ENCODE results near the gene SLC23A2. TPM values are rescaled to one million over a fixed set of nuclear protein-coding genes. Genes with fewer than 3 reads are reported as not detected.

The SLC23A2 gene
- total RNA-seq, 2 donors from 2014 or later = 10.8 to 12.8 TPM

DNA sequence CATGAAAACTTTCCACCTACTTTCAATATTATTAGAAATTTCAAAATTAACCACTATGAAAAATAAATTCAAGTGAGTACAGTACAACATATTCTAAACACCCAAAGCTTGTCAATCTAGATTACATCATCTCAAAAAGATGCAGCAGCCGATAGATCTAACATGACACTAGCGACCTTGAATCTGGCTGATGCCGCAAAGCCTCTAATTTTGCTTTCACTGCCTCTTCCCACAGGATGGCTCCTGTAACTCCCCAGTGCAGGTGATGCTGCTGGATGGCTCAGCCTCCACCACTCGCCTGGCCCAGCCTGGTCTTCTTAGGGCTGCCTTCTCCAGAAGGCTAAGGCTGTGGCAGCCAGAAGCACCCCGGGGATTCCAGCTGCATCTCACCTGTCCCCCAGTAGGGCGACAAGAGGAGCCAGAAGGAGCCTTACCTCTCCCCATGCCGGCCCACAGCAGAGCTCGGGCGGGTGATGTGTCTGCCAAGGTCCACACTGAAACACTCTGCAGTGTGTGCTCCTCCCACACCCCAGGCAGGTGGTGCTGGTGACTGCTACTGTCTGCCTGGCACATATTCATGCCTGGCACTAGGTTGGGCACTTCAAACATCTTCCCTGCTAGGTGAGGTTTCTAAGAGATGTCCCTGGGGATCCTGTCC is 82.1 kb downstream of the SLC23A2 start:
- DNase-seq = no peak
- ATAC-seq = peak in 1 of 2 donors; percentile 25
- intact Hi-C loops (cut with DNase I) = no loop called here

DNA sequence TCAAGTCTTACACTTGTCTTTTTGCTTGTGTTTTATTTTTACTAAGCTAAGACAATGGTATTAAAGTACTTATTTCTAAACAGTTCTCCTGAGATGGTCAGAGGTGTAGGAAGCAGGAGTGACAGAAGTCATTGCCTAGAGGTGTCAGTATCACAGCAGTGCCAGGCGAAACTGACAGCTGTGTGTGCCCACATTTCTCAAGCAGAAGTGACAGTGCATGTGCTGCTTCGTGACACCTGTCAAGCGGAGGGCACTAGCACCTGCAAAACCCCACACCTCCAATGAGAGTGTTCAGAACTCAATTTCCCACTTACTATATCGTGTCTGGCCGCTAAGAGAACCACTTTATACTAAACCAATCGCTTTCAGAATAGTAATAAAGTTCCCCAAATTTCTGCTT is 82.8 kb downstream of the SLC23A2 start:
- peak in 1 of 2 donors; percentile 66 for ATAC-seq
- intact Hi-C loops (cut with DNase I) = no loop called here
- DNase-seq = no peak

DNA sequence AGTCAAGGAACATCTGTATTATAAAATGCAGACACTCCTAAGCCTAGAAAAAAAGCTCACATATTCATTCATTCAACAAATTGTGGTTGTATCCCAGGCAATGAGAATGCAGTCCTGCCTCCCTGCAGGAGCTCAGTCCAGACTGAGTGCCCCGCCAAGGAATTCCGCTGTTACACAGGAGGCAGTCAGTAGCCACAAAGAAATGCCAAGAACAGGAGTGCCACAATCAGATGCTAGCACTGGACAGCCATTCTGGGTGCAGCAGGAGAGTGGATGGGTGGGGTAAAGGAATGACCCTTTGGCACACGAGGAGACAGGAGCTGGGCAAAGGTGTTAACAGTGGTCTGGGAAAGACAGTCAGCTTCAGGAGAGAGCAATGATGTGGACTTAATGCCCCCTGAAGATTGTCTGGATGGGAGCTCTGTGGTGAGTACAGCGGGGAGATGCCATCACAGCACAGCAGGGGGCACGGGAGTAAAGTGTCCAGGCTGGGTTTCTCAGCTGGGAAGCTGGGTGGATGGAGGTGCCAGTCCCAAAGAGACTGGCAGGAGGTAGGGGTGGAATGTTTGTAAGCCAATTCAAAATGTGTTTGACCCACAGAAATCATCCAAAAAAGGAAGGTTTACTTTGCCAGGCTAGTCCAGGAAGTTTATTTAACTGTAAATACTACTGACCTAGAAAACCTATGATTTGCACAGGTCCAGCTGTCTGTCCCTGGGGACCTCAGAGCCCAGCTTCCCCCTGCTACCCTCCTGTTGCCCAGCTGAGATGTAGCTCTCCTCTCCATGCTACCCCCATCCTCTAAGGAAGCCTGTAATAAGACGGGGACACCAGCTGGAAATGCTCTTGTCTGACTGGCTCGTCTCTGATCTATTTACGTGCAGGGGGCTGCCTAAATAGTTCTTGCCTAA is 84.1 kb downstream of the SLC23A2 start:
- ATAC-seq = peak; percentile 34 to 63

DNA sequence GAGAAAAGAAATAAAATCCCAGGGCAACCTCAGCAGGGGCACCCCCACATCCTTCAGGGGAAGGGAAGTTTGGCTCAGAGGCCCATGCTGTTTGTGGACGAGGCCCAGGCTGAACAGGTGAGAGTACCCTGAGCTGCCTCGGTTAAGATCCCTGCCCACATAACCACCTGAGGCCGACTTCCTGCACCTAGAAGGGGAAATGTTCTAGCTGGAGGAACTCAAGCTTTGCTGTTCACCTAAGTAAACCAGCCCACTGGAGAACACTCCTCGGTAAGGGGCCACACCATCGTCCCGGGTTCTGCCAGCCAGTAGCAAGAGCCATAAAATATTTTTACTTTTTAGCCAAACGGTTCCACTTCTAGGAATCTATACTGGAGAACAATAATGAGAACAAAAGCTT is 88.2 kb downstream of the SLC23A2 start:
- intact Hi-C loops (cut with DNase I) = no loop called here
- ATAC-seq = no peak

More for the DNA sequence above, 84.1 kb downstream of the SLC23A2 start:
- no peak for DNase-seq
- intact Hi-C loops (cut with DNase I) = no loop called here

DNA sequence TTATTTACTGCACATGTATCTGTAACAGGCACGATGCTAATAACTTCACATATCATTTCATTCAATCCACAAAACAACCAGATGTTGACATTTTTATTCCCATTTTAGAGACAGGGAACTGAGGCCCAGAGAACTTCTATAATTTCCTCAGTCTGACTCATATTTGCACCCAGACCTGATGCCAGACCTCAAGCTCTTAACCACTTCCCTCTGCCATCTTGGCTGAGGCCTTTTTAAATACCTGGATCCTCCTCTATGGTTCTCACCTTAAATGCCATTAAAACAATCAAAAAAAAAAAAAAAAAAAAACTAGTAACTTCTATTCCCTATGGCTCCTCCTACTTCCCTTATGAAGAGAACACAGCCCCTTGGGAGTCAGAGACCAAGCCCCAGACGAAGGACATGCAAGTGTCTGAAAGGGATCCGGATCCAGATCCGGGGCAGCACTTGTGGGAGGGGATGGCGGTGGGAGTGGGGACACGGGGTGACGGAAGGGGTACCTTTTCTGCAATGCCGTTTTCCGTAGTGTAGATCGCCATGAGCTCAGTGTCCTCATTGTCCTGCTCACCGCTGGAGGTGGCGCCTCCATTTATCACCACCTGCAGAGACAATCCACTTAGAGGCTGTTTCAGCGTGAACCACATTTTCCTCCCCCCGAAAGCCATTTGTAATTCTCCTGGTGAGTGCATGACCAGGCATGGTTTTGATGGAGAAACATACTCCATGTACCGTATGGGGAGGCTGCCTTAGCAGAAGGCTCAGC is 88.7 kb downstream of the SLC23A2 start:
- no peak for ATAC-seq
- intact Hi-C loops (cut with DNase I) = no loop called here
- DNase-seq = no peak

More for the DNA sequence above, 88.2 kb downstream of the SLC23A2 start:
- no peak for DNase-seq

DNA sequence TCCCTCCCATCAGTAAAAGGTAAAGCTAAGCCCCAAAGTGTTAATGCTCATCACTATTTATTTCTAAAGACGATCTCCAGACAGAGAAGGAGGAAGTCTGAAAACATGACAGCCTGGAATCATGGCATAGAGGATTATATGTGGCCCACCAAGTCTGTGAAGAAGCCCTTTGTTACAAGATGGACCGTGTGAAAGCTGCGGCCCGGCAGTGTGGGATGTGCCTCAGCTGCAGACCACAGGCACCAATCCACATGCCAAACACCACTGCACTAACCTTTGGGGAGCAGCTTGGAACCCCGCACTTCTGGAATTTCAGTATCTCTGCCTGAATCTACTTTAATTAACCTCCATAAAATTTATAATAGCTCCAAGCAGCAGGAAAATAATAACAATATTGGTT is 90.4 kb downstream of the SLC23A2 start:
- DNase-seq (no peak), ATAC-seq (no peak)
- intact Hi-C loops (cut with DNase I) = no loop called here

DNA sequence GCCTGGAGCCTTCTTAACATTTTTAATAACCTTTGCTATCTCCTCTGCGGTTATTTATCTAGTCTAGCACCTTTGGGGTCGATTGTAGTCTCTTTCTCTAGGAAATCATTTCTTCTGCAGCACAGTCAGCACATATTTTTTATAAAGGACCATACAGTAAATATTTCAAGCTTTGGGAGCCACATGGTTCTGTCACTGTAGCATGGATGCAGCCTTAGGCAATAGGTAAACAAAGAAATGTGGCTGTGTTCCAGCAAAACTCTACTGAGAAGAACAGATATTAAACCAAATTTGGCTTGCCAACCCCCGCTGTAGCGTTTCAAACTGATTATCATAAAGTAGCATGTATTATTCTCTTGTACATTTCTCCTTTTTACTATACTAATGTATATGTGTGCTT is 95.7 kb downstream of the SLC23A2 start:
- no peak for ATAC-seq
- intact Hi-C loops (cut with DNase I) = no loop called here
- no peak for DNase-seq

DNA sequence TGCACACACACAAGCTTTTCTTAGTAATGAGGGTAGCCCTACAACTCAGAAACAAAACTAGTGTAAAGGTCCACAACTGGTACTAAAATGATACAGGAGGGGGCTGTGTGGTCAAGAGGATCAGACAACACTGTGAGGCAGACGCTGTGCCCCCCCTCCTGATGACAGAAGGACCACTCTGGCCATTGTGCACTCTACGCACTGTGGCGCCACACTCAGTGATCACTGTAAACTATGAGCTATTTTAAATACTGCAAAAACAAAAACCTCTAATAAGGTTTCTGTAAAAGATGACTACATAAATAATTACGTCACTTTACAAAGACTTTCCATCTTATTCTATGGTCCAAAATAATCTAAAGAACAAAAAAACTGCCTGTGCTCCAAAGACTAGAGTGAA is 96.1 kb downstream of the SLC23A2 start:
- DNase-seq (no peak), ATAC-seq (no peak)
- intact Hi-C loops (cut with DNase I) = no loop called here

DNA sequence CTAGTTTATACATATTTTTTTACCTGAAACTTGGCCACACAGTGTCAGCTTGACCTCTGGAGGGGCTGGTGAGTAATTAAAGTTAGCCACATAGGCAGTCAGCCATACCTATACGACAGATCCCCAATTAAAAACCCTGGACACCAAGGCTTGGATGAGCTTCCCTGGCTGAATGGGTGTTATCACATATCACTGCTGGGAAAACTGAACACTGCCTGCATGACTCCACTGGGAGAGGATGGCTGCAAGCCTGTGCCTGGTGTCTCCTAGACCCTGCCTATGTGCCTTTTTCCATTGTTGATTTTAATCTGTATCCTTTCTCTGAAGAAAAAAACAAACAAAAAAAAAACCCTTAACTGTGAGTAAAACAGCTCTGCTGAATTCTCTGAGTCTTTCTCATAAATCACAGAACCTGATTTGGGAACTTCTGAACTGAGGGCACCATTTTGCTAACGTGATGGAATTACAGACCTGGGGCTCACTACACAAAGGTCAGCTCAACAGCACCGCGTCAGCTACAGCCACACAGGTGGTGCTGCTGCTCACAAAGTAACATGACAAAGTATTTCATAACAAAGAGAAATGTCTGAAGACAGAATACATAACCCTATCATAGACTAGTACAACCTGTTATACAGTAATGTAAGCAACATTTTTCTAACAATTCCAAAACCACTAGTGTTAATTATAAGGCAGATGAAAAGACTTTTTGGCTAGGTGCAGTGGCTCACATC is 97.0 kb downstream of the SLC23A2 start:
- intact Hi-C loops (cut with DNase I) = no loop called here
- ATAC-seq (no peak), DNase-seq (no peak)

DNA sequence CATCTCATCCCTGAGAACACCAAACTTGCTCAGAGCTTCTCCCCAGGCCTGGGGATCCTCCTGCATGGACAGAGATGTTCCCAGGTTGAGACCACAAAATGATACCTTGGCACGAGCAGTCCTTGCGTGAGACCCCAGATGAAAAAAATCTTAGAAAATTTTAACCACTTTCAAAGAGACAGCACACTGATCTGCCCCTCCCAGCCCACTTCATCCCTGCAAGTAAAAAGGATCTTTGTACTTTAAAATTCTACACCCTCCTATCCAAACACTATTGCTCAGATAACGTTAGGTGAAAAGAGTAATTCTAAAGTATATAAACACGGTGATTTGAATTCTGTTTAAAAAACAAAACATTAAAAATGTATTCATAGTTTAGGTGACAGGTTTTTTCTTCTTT is 98.5 kb downstream of the SLC23A2 start:
- DNase-seq (no peak), ATAC-seq (no peak)
- intact Hi-C loops (cut with DNase I) = no loop called here

DNA sequence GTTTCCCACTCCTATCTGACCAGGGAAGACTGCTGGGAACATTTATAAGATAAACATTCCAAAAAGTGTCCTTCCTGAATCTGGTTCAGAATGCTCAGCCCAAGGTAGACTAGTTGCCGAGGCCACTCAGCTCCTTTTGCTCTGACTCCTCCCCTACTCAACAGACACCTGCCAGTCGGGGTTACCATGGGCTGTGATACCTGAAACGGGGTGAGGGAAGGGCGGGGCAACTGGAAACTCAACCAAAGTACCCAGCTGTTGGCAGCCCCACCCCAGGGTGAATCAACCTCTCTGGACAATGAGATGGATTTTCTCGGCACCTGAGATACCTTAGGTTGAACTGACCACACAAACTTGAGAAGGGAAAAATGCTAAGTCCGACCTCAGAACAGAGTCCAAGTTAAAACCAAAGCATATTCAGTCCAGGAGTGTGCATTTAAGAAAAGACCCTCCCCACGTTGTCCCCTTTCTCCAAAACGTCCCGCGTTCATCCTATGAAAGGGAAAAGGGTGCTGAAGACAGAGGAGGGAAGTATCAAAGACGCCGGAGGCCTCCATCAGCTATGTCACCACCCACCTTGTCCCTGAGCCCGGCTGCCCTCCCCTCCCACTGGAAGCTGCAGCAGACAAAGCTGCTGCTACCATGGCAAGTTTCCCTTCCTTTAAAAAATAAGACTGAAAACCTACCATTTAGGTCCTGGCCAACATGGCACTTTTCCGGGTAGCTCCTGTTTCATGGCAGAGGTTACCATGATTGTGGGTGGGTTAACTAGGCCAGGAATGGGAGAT is 100.1 kb downstream of the SLC23A2 start:
- ATAC-seq (no peak), DNase-seq (no peak)
- intact Hi-C loops (cut with DNase I) = no loop called here

DNA sequence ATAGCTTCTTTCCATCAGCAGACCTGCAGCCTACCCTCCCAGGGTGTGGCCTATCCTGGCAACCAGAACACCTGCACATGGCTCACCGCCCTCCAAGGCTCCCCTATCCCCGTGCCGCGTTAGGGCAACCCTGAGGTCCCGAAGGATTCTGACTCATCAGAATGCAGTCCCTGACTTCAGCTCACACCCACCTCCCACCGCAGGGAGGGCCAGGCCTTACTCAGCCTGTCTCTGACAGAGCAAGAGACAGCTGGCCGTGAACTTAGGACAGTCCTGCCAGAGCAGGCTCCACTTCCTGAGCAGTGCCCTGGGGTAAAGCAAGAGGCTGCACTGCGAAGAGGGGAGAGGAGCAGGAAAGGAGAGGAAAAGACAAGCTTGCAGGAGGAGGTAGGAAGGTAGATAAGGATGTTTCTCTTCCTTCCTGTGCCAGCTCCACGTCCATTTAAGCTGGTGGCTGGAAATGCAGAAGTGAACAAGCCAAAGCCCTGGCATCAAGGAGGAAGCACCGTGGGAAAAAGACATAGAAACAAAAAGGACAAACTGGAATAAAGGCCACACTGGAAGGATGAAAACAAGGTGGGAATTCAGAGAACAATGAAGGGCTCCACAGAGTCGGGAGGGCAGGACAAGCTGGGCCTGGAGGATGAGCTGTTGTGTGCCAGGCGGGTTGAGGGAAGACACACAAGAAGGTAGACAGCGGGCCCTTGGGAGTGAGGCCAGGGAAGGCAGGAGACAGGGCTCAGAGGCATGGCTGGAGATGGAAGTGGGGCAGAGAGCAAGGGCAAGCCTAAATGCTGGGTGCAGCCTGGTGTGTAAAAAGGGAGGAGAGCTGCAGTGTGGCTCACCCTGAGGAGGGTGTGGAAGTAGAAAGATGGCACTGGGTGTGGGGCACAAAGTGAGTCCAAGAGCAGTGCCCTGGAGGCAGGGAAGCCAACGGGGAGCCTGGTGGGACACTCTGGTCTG is 102.7 kb downstream of the SLC23A2 start:
- intact Hi-C loops (cut with DNase I) = no loop called here
- ATAC-seq (peak; percentile 68 to 89), DNase-seq (peak; percentile 64)

DNA sequence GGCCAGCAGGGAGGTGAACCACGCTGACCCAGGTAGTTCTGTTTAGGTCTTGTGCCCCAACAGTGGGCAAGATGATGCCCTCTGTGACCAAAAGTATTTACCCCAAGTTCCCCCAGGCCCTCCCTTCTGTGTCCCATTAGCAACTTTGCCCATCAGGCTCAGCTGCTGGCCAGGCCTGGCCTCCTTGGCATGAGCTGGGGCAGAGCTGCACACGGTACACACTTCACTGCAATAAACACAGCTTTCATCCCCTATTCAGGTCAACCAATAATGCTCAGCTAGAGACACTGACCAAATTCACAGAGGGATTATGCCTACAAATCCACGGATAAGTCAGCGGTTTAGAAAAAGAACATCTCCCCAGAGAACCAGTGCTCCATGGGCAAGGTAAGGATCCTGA is 103.7 kb downstream of the SLC23A2 start:
- DNase-seq (no peak), ATAC-seq (no peak)
- intact Hi-C loops (cut with DNase I) = no loop called here

DNA sequence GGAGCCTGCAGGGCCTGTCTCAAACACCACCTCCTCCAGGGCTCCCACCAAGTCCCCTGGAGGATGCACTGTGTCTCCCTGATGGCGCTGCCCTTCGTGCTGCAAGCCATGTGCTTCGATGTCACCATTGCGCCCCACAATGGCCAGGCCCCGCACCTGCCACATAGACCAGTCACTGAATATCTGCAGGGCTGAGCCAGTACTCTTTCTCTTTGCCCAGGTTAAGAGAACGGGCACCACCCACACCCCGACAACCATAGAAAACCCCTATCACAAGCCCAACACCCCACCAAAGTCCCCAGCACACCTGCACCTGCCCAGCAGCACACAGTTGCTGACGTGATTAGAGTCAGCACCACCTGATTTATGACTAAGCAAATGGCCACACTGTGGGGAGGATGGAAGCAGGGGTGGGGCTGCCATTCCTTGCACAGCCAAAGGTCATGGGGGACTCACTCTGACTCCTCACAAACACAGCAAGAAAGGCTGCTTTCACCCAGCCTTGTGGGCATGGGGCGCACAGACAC is 104.3 kb downstream of the SLC23A2 start:
- DNase-seq (no peak), ATAC-seq (no peak)
- intact Hi-C loops (cut with DNase I) = no loop called here

DNA sequence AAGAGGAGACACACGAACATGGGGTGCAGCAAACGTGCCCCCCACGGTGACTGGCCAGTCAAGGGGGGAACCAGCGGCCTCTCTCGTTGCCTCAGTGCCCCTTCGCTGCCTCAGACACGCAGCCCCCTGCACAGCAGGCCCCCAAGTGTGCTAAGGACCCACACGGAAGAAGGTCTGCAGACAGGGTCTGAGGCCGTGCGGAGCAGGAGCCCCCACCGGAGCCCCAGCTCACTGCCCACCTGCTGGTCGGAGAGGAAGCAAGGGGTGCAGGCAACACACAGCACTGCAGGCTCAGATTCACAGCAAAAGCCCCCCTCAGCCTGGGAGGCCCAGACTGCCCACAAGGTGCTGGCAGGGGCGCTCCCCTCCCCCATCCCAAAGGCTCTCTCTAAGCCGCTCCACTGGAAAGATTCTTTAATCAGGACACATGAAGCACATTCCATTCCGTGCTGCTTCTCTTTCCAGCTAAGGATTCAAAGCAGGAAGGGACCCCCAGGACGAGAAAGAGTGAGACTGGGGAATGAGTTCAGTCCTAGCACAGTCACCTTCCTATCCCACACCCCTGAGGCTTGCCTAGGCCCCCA is 105.1 kb downstream of the SLC23A2 start:
- intact Hi-C loops (cut with DNase I) = no loop called here
- no peak for DNase-seq
- ATAC-seq = no peak

DNA sequence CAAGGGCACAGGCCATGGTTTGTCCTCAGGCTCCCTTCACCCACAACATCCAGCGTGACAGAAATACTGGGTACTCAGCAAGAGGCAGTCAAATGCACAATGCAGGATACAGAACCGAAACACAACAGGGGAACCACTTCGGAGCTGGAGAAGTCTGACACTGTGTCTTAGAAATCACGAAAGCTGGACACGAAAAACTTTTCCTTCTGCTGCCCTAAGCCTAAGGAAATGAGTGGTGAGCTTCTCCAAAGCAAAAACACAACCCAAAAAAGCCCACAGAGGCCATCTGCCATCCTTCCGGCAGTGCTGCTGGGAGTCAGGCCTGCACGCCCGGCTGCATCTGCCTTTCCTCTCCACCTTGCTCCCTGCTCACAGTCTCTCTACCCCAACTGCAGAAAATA is 106.3 kb downstream of the SLC23A2 start:
- DNase-seq (no peak), ATAC-seq (no peak)
- intact Hi-C loops (cut with DNase I) = no loop called here

DNA sequence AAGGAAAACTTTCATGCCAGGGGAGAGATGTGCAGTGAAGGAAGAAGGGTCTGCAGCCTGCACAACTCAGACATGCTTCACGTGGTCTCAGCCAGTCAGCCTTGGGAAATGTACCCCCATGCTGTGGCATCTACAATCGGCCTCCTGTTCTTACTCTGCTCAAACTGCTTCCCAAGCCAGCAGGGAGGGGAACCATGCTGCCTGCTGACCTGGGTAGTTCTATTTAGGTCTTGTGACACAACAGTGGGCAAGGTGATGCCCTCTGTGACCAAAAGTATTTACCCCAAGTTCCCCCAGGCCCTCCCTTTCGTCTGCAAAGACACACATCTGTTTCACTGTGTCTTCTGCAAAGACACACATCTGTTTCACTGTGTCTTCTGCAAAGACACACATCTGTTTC is 106.9 kb downstream of the SLC23A2 start:
- ATAC-seq = no peak
- DNase-seq = no peak
- intact Hi-C loops (cut with DNase I) = no loop called here
